ENCODE measurements around the gene PDZD4. TPM values are rescaled to one million over a fixed set of nuclear protein-coding genes. Genes with fewer than 3 reads are reported as not detected.

The PDZD4 gene
- total RNA-seq, 2 experiments from 2014 or later = 0.10 to 0.16 TPM

- POLR2A ChIA-PET = no interaction called here
- Mint-ChIP-seq H3K27me3 (ENCODE audit: low read depth) (peaks cover 19% of the 10 kb centered on the region), H3K9me3 (ENCODE audit: insufficient read depth) (no peaks in the 10 kb centered on the region), H3K4me3 (no peak overlapping the region), H3K36me3 (ENCODE audit: low read depth) (no peaks in the 10 kb centered on the region), H3K27ac (no peak overlapping the region), H3K4me1 (ENCODE audit: low read depth) (peaks cover 15% of the 10 kb centered on the region)
- DNase-seq (no peak), ATAC-seq (no peak)
- CTCF ChIA-PET = no interaction called here
These were observed 18.1 kb downstream of the PDZD4 start for GRCh38 chrX:153812220-153812619.

GRCh38 chrX:153807976-153808375 is 22.4 kb downstream of the PDZD4 start:
- ChIA-PET POLR2A (no interaction called here), CTCF (no interaction called here)
- Mint-ChIP-seq H3K36me3 (ENCODE audit: low read depth) (no peaks in the 10 kb centered on the region), H3K4me1 (ENCODE audit: low read depth) (no peaks in the 10 kb centered on the region), H3K9me3 (ENCODE audit: insufficient read depth) (no peaks in the 10 kb centered on the region), H3K27me3 (ENCODE audit: low read depth) (peaks cover 3% of the 10 kb centered on the region), H3K4me3 (no peak overlapping the region), H3K27ac (no peak overlapping the region)
- no peak for ATAC-seq
- DNase-seq = no peak

- H3K27me3 Mint-ChIP-seq (ENCODE audit: low read depth) = peaks cover 2% of the 10 kb centered on the region
- no peak for DNase-seq
- no peaks in the 10 kb centered on the region for H3K36me3 Mint-ChIP-seq (ENCODE audit: low read depth)
- H3K9me3 Mint-ChIP-seq (ENCODE audit: insufficient read depth) = no peaks in the 10 kb centered on the region
- ChIA-PET POLR2A (no interaction called here), CTCF (no interaction called here)
- no peak overlapping the region for H3K27ac Mint-ChIP-seq
- no peaks in the 10 kb centered on the region for H3K4me1 Mint-ChIP-seq (ENCODE audit: low read depth)
- no peak overlapping the region for H3K4me3 Mint-ChIP-seq
- ATAC-seq = no peak
These were observed 23.3 kb downstream of the PDZD4 start for GRCh38 chrX:153806999-153807575.

GRCh38 chrX:153805436-153805835 is 24.9 kb downstream of the PDZD4 start:
- Mint-ChIP-seq H3K27ac (no peak overlapping the region), H3K36me3 (ENCODE audit: low read depth) (no peaks in the 10 kb centered on the region), H3K27me3 (ENCODE audit: low read depth) (peaks cover 2% of the 10 kb centered on the region), H3K4me3 (no peak overlapping the region), H3K9me3 (ENCODE audit: insufficient read depth) (no peaks in the 10 kb centered on the region), H3K4me1 (ENCODE audit: low read depth) (no peaks in the 10 kb centered on the region)
- ChIA-PET POLR2A (no interaction called here), CTCF (no interaction called here)
- DNase-seq (no peak), ATAC-seq (no peak)

- ChIA-PET POLR2A (no interaction called here), CTCF (no interaction called here)
- DNase-seq (no peak), ATAC-seq (no peak)
- peaks cover 2% of the 10 kb centered on the region for H3K27me3 Mint-ChIP-seq (ENCODE audit: low read depth)
- no peaks in the 10 kb centered on the region for H3K4me1 Mint-ChIP-seq (ENCODE audit: low read depth)
- no peaks in the 10 kb centered on the region for H3K9me3 Mint-ChIP-seq (ENCODE audit: insufficient read depth)
- no peak overlapping the region for H3K27ac Mint-ChIP-seq
- H3K4me3 Mint-ChIP-seq = no peak overlapping the region
- no peaks in the 10 kb centered on the region for H3K36me3 Mint-ChIP-seq (ENCODE audit: low read depth)
These were observed 25.7 kb downstream of the PDZD4 start for GRCh38 chrX:153804621-153805020.

GRCh38 chrX:153804100-153804595 is 26.2 kb downstream of the PDZD4 start:
- Mint-ChIP-seq H3K4me3 (no peak overlapping the region), H3K4me1 (ENCODE audit: low read depth) (no peaks in the 10 kb centered on the region), H3K27me3 (ENCODE audit: low read depth) (peaks cover 2% of the 10 kb centered on the region), H3K36me3 (ENCODE audit: low read depth) (peaks cover 2% of the 10 kb centered on the region), H3K27ac (no peak overlapping the region), H3K9me3 (ENCODE audit: insufficient read depth) (no peaks in the 10 kb centered on the region)
- ChIA-PET CTCF (no interaction called here), POLR2A (no interaction called here)
- DNase-seq (no peak), ATAC-seq (no peak)

GRCh38 chrX:153803211-153804099 is 26.9 kb downstream of the PDZD4 start:
- ChIA-PET POLR2A (no interaction called here), CTCF (no interaction called here)
- Mint-ChIP-seq H3K36me3 (ENCODE audit: low read depth) (peaks cover 6% of the 10 kb centered on the region), H3K4me1 (ENCODE audit: low read depth) (no peaks in the 10 kb centered on the region), H3K27ac (no peak overlapping the region), H3K4me3 (no peak overlapping the region), H3K9me3 (ENCODE audit: insufficient read depth) (no peaks in the 10 kb centered on the region), H3K27me3 (ENCODE audit: low read depth) (peaks cover 2% of the 10 kb centered on the region)
- DNase-seq (no peak), ATAC-seq (no peak)

- ATAC-seq (no peak), DNase-seq (no peak)
- CTCF ChIA-PET = no interaction called here
- Mint-ChIP-seq H3K9me3 (ENCODE audit: insufficient read depth) (no peaks in the 10 kb centered on the region), H3K27me3 (ENCODE audit: low read depth) (peaks cover 2% of the 10 kb centered on the region), H3K4me3 (no peak overlapping the region), H3K36me3 (ENCODE audit: low read depth) (peaks cover 6% of the 10 kb centered on the region), H3K4me1 (ENCODE audit: low read depth) (no peaks in the 10 kb centered on the region), H3K27ac (no peak overlapping the region)
- POLR2A ChIA-PET = no interaction called here
These were observed 27.8 kb downstream of the PDZD4 start for GRCh38 chrX:153802513-153803045.

GRCh38 chrX:153801669-153802068 is 28.7 kb downstream of the PDZD4 start:
- POLR2A ChIA-PET = no interaction called here
- Mint-ChIP-seq H3K36me3 (ENCODE audit: low read depth) (peaks cover 11% of the 10 kb centered on the region), H3K9me3 (ENCODE audit: insufficient read depth) (no peaks in the 10 kb centered on the region), H3K4me1 (ENCODE audit: low read depth) (no peaks in the 10 kb centered on the region), H3K4me3 (no peak overlapping the region), H3K27ac (no peak overlapping the region), H3K27me3 (ENCODE audit: low read depth) (peaks cover 2% of the 10 kb centered on the region)
- CTCF ChIA-PET = no interaction called here
- ATAC-seq = no peak
- no peak for DNase-seq

- ChIA-PET CTCF (no interaction called here), POLR2A (no interaction called here)
- Mint-ChIP-seq H3K4me1 (ENCODE audit: low read depth) (peaks cover 8% of the 10 kb centered on the region), H3K9me3 (ENCODE audit: insufficient read depth) (no peaks in the 10 kb centered on the region), H3K36me3 (ENCODE audit: low read depth) (peaks cover 19% of the 10 kb centered on the region), H3K4me3 (no peak overlapping the region), H3K27me3 (ENCODE audit: low read depth) (peaks cover 2% of the 10 kb centered on the region), H3K27ac (no peak overlapping the region)
- ATAC-seq (no peak), DNase-seq (no peak)
These were observed 29.6 kb downstream of the PDZD4 start for GRCh38 chrX:153800746-153801145.

- Mint-ChIP-seq H3K36me3 (ENCODE audit: low read depth) (peaks cover 19% of the 10 kb centered on the region), H3K27ac (no peak overlapping the region), H3K27me3 (ENCODE audit: low read depth) (peaks cover 2% of the 10 kb centered on the region), H3K4me3 (no peak overlapping the region), H3K4me1 (ENCODE audit: low read depth) (peaks cover 9% of the 10 kb centered on the region), H3K9me3 (ENCODE audit: insufficient read depth) (no peaks in the 10 kb centered on the region)
- POLR2A ChIA-PET = no interaction called here
- ATAC-seq (no peak), DNase-seq (no peak)
- CTCF ChIA-PET = no interaction called here
These were observed 30.1 kb downstream of the PDZD4 start for GRCh38 chrX:153800177-153800722.

GRCh38 chrX:153799326-153799725 is 31.0 kb downstream of the PDZD4 start:
- peaks cover 9% of the 10 kb centered on the region for H3K4me1 Mint-ChIP-seq (ENCODE audit: low read depth)
- no peak for ATAC-seq
- H3K36me3 Mint-ChIP-seq (ENCODE audit: low read depth) = peaks cover 19% of the 10 kb centered on the region

More at GRCh38 chrX:153799326-153799725, 31.0 kb downstream of the PDZD4 start:
- Mint-ChIP-seq H3K27ac (no peak overlapping the region), H3K9me3 (ENCODE audit: insufficient read depth) (no peaks in the 10 kb centered on the region), H3K27me3 (ENCODE audit: low read depth) (peaks cover 2% of the 10 kb centered on the region), H3K4me3 (no peak overlapping the region)
- ChIA-PET CTCF (no interaction called here), POLR2A (no interaction called here)
- DNase-seq = no peak
